ENCODE measurements around the gene MMAB.

The MMAB gene

DNA sequence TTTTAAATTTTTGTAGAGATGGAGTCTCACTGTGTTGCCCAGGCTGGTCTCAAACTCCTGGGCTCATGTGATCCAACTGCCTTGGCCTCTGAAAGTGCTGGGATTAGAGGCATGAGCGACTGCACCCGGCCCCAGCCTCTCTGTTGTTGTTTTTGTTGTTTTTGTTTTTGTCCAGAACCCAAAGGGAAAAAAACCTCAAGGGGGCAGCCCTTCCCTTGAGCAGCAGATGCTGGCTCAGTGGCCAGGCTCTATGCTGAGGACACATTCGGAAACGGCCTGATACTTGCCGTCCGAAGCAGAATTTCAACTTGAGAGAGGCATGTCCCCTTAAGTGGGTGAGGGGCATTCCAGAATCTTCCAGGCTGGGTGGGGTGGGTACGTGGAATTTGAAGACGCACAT, 7.0 kb upstream of the MMAB start:
- POLR2A ChIA-PET: no interaction called here
- no peak for TF ChIP-seq ARNT (IDR thresholded peaks at IDR 0.05)
- TF ChIP-seq TARDBP (IDR thresholded peaks at IDR 0.05): no peak
- TF ChIP-seq BHLHE40 (IDR thresholded peaks at IDR 0.05; ENCODE audit: borderline replicate concordance): no peak
- no peak for TF ChIP-seq LEF1 (IDR thresholded peaks at IDR 0.05; ENCODE audit: borderline replicate concordance)
- TF ChIP-seq L3MBTL2 (conservative IDR thresholded peaks at IDR 0.05): no peak
- TF ChIP-seq HDGF (IDR thresholded peaks at IDR 0.05; ENCODE audit: borderline replicate concordance): no peak
- TF ChIP-seq, protein P1, sequence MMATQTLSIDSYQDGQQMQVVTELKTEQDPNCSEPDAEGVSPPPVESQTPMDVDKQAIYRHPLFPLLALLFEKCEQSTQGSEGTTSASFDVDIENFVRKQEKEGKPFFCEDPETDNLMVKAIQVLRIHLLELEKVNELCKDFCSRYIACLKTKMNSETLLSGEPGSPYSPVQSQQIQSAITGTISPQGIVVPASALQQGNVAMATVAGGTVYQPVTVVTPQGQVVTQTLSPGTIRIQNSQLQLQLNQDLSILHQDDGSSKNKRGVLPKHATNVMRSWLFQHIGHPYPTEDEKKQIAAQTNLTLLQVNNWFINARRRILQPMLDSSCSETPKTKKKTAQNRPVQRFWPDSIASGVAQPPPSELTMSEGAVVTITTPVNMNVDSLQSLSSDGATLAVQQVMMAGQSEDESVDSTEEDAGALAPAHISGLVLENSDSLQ (IDR thresholded peaks at IDR 0.05): no peak
- no peak for TF ChIP-seq ZNF384 (IDR thresholded peaks at IDR 0.05)
- TF ChIP-seq CTBP1 (IDR thresholded peaks at IDR 0.05; ENCODE audit: borderline replicate concordance): no peak
- no peak for TF ChIP-seq NFRKB (IDR thresholded peaks at IDR 0.05)
- TF ChIP-seq ELF4 (IDR thresholded peaks at IDR 0.05): no peak
- TF ChIP-seq FOXM1 (IDR thresholded peaks at IDR 0.05; ENCODE audit: borderline replicate concordance): no peak
- no peak for TF ChIP-seq SP1 (IDR thresholded peaks at IDR 0.05)
- TF ChIP-seq FOXA1 (IDR thresholded peaks at IDR 0.05): no peak
- TF ChIP-seq FOXK2 (IDR thresholded peaks at IDR 0.05): no peak
- TF ChIP-seq SUZ12 (IDR thresholded peaks at IDR 0.05): no peak
- DNase-seq (ENCODE audit: extremely low spot score): no peak
- CTCF ChIA-PET: no interaction called here

DNA sequence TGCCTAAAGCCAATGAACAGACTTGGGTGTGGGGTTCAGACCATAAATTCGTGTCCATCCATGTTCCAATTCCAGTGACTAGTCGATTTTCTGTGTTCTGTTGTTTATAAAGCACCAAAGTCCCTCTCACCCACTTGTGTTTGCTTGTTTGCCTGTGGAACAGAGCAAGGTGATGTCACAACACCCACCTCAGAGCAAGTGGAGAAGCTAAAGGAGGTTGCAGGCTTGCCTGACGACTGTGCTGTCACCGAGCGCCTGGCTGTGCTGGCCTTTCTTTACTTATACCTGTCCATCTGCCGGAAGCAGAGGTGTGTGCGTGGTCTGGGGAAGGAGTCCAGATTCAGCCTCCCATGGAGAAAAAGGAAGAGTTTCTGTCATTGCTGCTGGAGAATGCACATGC, 6.3 kb upstream of the MMAB start:
- TF ChIP-seq FOXK2 (IDR thresholded peaks at IDR 0.05): no peak
- no peak for TF ChIP-seq CTBP1 (IDR thresholded peaks at IDR 0.05; ENCODE audit: borderline replicate concordance)
- CTCF ChIA-PET: no interaction called here

DNA sequence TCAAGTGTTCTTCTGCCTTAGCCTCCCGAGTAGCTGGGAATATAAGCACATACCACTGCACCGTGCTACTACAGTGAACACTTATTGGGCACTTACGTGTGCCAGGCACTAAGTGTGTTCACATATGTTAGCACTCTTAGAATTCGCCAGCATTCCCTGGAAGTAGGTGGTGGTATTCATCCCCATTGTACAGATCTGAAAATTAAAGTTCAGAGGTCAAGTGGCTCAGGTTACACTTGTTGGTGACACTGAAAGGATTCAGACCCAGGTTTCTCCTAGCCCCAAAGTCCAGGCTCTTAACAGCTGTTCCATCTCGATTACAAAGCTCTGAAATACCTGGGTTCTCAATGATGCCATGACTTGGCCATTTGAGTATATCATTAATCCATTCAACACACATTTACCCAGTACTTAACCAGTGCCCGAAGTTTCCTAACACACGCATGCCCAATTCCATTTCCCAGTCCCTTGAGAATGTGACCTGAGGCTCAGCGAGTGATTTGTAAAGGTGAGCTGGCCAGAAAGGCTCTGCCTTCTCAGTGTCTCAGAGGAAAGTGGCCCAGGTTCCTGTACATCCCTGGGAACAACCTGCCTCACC, 5.1 kb upstream of the MMAB start:
- POLR2A ChIA-PET: interaction anchor here (0.5 kb wide), 1 partner anchor 24 kb away, joined by 3 read pairs; no protein-coding TSS in a partner anchor
- TF ChIP-seq ZNF384 (IDR thresholded peaks at IDR 0.05) (no peak), SUZ12 (IDR thresholded peaks at IDR 0.05) (no peak), FOXA1 (IDR thresholded peaks at IDR 0.05) (no peak), BHLHE40 (IDR thresholded peaks at IDR 0.05; ENCODE audit: borderline replicate concordance) (no peak), FOXM1 (IDR thresholded peaks at IDR 0.05; ENCODE audit: borderline replicate concordance) (no peak), NFRKB (IDR thresholded peaks at IDR 0.05) (no peak)
- CTCF ChIA-PET: no interaction called here
- no peak for DNase-seq (ENCODE audit: extremely low spot score)

More for the DNA sequence above, 6.3 kb upstream of the MMAB start:
- DNase-seq (ENCODE audit: extremely low spot score): no peak
- POLR2A ChIA-PET: no interaction called here

DNA sequence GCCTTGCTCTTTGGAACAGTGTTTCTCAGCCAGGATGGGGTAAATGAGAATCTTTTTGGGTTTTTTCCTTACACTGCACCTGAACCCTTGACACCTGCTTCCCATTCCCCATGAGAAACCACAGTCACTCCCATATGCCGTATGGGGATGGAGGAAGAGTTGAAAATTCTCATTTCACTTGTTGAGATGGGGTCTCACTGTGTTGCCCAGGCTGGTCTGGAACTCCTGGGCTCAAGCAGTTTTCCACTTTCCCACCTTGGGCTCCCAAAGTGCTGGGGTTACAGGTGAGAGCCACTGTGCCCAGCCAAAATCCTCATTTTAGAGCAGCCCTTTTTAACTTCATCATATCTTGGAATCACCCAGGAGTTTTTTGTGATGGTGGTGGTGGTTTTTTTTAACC, 4.0 kb upstream of the MMAB start:
- ChIA-PET POLR2A (no interaction called here), CTCF (no interaction called here)
- no peak for DNase-seq (ENCODE audit: extremely low spot score)
- TF ChIP-seq ZNF384 (IDR thresholded peaks at IDR 0.05) (no peak), L3MBTL2 (conservative IDR thresholded peaks at IDR 0.05) (no peak), SP1 (IDR thresholded peaks at IDR 0.05) (no peak), LEF1 (IDR thresholded peaks at IDR 0.05; ENCODE audit: borderline replicate concordance) (no peak), BHLHE40 (IDR thresholded peaks at IDR 0.05; ENCODE audit: borderline replicate concordance) (no peak), SUZ12 (IDR thresholded peaks at IDR 0.05) (no peak), FOXM1 (IDR thresholded peaks at IDR 0.05; ENCODE audit: borderline replicate concordance) (no peak), FOXK2 (IDR thresholded peaks at IDR 0.05) (no peak), TARDBP (IDR thresholded peaks at IDR 0.05) (no peak), ARNT (IDR thresholded peaks at IDR 0.05) (no peak), HDGF (IDR thresholded peaks at IDR 0.05; ENCODE audit: borderline replicate concordance) (no peak), FOXA1 (IDR thresholded peaks at IDR 0.05) (no peak), NFRKB (IDR thresholded peaks at IDR 0.05) (no peak), ELF4 (IDR thresholded peaks at IDR 0.05) (no peak), CTBP1 (IDR thresholded peaks at IDR 0.05; ENCODE audit: borderline replicate concordance) (no peak)
- TF ChIP-seq, protein P1 (IDR thresholded peaks at IDR 0.05): no peak

DNA sequence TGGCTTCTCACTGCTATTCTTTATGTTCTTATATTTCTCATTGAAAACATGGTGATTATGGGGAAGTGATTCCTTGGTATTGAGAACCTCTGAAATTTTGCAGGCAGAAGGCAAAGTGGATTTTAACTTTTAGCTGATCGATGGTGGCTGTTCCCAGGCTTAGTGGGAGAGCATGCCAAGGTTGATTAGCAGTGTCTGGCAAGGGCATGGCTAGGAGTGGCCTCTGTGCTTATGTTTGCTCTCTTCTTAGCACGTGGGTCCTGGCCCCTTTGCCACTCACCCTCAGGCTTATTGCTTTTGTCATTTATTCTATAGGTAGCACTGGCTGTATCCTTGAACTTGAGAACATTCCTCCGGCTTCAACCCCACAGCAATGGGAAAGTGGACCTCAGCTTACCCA, 2.4 kb upstream of the MMAB start:
- TF ChIP-seq FOXA1 (IDR thresholded peaks at IDR 0.05): no peak
- no peak for TF ChIP-seq HDGF (IDR thresholded peaks at IDR 0.05; ENCODE audit: borderline replicate concordance)
- no peak for TF ChIP-seq SUZ12 (IDR thresholded peaks at IDR 0.05)
- no peak for TF ChIP-seq BHLHE40 (IDR thresholded peaks at IDR 0.05; ENCODE audit: borderline replicate concordance)
- no peak for TF ChIP-seq ARNT (IDR thresholded peaks at IDR 0.05)
- no peak for TF ChIP-seq ZNF384 (IDR thresholded peaks at IDR 0.05)
- no peak for TF ChIP-seq FOXM1 (IDR thresholded peaks at IDR 0.05; ENCODE audit: borderline replicate concordance)
- no peak for TF ChIP-seq FOXK2 (IDR thresholded peaks at IDR 0.05)
- POLR2A ChIA-PET: no interaction called here
- DNase-seq (ENCODE audit: extremely low spot score): no peak
- CTCF ChIA-PET: no interaction called here

DNA sequence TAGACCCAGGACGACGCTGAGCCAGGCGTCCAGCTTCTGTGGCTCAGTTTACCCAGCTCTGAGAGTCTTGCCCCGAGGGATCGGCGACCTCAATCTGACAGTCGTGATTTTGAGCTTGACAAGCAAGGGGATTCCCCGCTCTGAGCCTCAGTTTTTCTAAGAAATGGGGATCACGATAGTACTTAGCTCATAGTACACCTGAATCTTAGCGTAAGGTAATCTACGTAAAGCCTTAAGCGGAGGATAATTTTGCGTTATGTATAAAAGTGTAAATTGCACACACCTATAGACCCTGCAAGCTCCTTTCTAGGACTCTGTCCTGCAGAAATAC, 575 bp upstream of the MMAB start:
- no peak for DNase-seq (ENCODE audit: extremely low spot score)
- ChIA-PET CTCF (interaction anchor here (0.9 to 1.1 kb wide), 2 partner anchors 24 to 201 kb away, joined by 3 to 9 read pairs; no protein-coding TSS in a partner anchor), POLR2A (interaction anchor here (0.7 to 1.6 kb wide), 10 partner anchors 9 to 145 kb away, joined by 3 to 6 read pairs (median 4); no protein-coding TSS in a partner anchor)
- TF ChIP-seq FOXK2 (IDR thresholded peaks at IDR 0.05): no peak
- no peak for TF ChIP-seq SP1 (IDR thresholded peaks at IDR 0.05)
- TF ChIP-seq ARNT (IDR thresholded peaks at IDR 0.05): no peak

DNA sequence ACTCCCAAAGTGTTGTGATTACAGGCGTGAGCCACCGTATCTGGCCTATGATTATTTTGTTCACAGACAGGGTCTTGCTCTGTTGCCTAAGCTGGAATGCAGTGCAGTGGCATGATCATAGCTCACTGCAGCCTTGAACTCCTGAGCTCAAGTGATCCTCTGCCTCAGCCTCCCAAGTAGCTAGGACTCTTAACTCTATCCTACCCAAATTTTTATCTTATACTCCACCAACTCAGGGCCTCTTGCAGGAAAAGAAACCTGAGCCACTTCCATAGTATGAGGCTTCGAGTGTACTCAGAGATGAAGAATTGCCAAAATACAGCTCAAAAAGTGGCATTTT, 828 bp downstream of the MMAB start:
- POLR2A ChIA-PET: interaction anchor here (0.6 kb wide), 1 partner anchor 14 kb away, joined by 3 read pairs; no protein-coding TSS in a partner anchor
- no peak for DNase-seq (ENCODE audit: extremely low spot score)
- CTCF ChIA-PET: interaction anchor here (0.6 to 0.7 kb wide), 2 partner anchors 23 to 203 kb away, joined by 3 read pairs; no protein-coding TSS in a partner anchor
- TF ChIP-seq FOXK2 (IDR thresholded peaks at IDR 0.05) (no peak), L3MBTL2 (conservative IDR thresholded peaks at IDR 0.05) (no peak), NFRKB (IDR thresholded peaks at IDR 0.05) (no peak), FOXM1 (IDR thresholded peaks at IDR 0.05; ENCODE audit: borderline replicate concordance) (no peak), TARDBP (IDR thresholded peaks at IDR 0.05) (no peak), BHLHE40 (IDR thresholded peaks at IDR 0.05; ENCODE audit: borderline replicate concordance) (no peak), FOXA1 (IDR thresholded peaks at IDR 0.05) (no peak)
